ENCODE results near the gene PMS1. TPM values are rescaled to one million over a fixed set of nuclear protein-coding genes. Genes with fewer than 3 reads are reported as not detected.

The PMS1 gene
- total and polyA plus RNA-seq, 4 donors: 6.8 to 40.3 (median 18.4) TPM

- no peak for TF ChIP-seq CTCF (IDR thresholded peaks at IDR 0.05; ENCODE audit: control extremely low read depth, extremely low read depth)
- Histone ChIP-seq H3K9me3 (ENCODE audit: control insufficient read depth in 4 of 4, insufficient read depth in 3 of 4, low read length in 3 of 4) (no peaks in the 10 kb centered on the region), H3K4me1 (ENCODE audit: control insufficient read depth in 5 of 5, insufficient read depth in 5 of 5, low read length in 5 of 5) (peaks cover 0 to 4% (median 0%) of the 10 kb centered on the region in 5 donors), H3K27me3 (ENCODE audit: control insufficient read depth in 3 of 3, insufficient read depth in 3 of 3, low read length in 2 of 3) (no peaks in the 10 kb centered on the region), H3K27ac (ENCODE audit: low read depth in 1 of 2, low read length in 1 of 2) (no peak overlapping the region), H3K4me3 (no peak overlapping the region), H3K36me3 (ENCODE audit: control insufficient read depth in 4 of 4, insufficient read depth in 4 of 4, low read length in 4 of 4) (peaks cover 0 to 4% (median 2%) of the 10 kb centered on the region in 4 donors), H3K9ac (ENCODE audit: insufficient read depth in 1 of 2, low read length in 2 of 2) (no peak overlapping the region)
- 92 to 95% methylated on average over 3 of the region's 3 CpGs for WGBS, 2 donors
- ATAC-seq (ENCODE audit: insufficient read depth, low FRiP score): no peak
- DNase-seq: no peak
Measured at GRCh38 chr2:189824694-189825396, 40.6 kb downstream of the PMS1 start.

- Histone ChIP-seq H3K9ac (ENCODE audit: insufficient read depth in 1 of 2, low read length in 2 of 2) (no peak overlapping the region), H3K27ac (ENCODE audit: low read depth in 1 of 2, low read length in 1 of 2) (no peak overlapping the region), H3K36me3 (ENCODE audit: control insufficient read depth in 4 of 4, insufficient read depth in 4 of 4, low read length in 4 of 4) (peaks cover 0 to 2% (median 0%) of the 10 kb centered on the region in 4 donors), H3K4me3 (no peak overlapping the region), H3K27me3 (ENCODE audit: control insufficient read depth in 3 of 3, insufficient read depth in 3 of 3, low read length in 2 of 3) (no peaks in the 10 kb centered on the region), H3K9me3 (ENCODE audit: control insufficient read depth in 4 of 4, insufficient read depth in 3 of 4, low read length in 3 of 4) (no peaks in the 10 kb centered on the region), H3K4me1 (ENCODE audit: control insufficient read depth in 5 of 5, insufficient read depth in 5 of 5, low read length in 5 of 5) (peaks cover 0 to 4% (median 0%) of the 10 kb centered on the region in 5 donors)
- 97 to 99% methylated on average over 5 of the region's 5 CpGs for WGBS, 2 donors
- ATAC-seq (ENCODE audit: insufficient read depth, low FRiP score): no peak
- DNase-seq: no peak
- TF ChIP-seq CTCF (IDR thresholded peaks at IDR 0.05; ENCODE audit: control extremely low read depth, extremely low read depth): no peak
Measured at GRCh38 chr2:189826039-189826438, 41.8 kb downstream of the PMS1 start.

GRCh38 chr2:189829102-189829833, 45.0 kb downstream of the PMS1 start:
- no peak overlapping the region for H3K9ac ChIP-seq (ENCODE audit: insufficient read depth in 1 of 2, low read length in 2 of 2)
- H3K27ac ChIP-seq (ENCODE audit: low read depth in 1 of 2, low read length in 1 of 2): no peak overlapping the region
- no peak overlapping the region for H3K4me3 ChIP-seq
- no peaks in the 10 kb centered on the region for H3K36me3 ChIP-seq (ENCODE audit: control insufficient read depth in 4 of 4, insufficient read depth in 4 of 4, low read length in 4 of 4)
- no peak for ATAC-seq (ENCODE audit: insufficient read depth, low FRiP score)
- no peak for TF ChIP-seq CTCF (IDR thresholded peaks at IDR 0.05; ENCODE audit: control extremely low read depth, extremely low read depth)
- no peaks in the 10 kb centered on the region for H3K27me3 ChIP-seq (ENCODE audit: control insufficient read depth in 3 of 3, insufficient read depth in 3 of 3, low read length in 2 of 3)
- no peak for DNase-seq
- WGBS, 2 donors: 90 to 95% methylated on average over 4 of the region's 4 CpGs
- no peaks in the 10 kb centered on the region for H3K9me3 ChIP-seq (ENCODE audit: control insufficient read depth in 4 of 4, insufficient read depth in 3 of 4, low read length in 3 of 4)
- H3K4me1 ChIP-seq (ENCODE audit: control insufficient read depth in 5 of 5, insufficient read depth in 5 of 5, low read length in 5 of 5): peaks cover 0 to 4% (median 0%) of the 10 kb centered on the region in 5 donors
